GM21381 (cell line): ENCODE results near the gene HERC3.

Experiments used
- ATAC-seq: cut with Tn5 transposase; IDR thresholded peaks from one replicate; pipeline ENCODE4 v1.9.1; 2021; ENCODE audit warnings: mild to moderate bottlenecking, moderate library complexity; ENCODE audit not compliant: unreplicated experiment

The HERC3 gene

DNA sequence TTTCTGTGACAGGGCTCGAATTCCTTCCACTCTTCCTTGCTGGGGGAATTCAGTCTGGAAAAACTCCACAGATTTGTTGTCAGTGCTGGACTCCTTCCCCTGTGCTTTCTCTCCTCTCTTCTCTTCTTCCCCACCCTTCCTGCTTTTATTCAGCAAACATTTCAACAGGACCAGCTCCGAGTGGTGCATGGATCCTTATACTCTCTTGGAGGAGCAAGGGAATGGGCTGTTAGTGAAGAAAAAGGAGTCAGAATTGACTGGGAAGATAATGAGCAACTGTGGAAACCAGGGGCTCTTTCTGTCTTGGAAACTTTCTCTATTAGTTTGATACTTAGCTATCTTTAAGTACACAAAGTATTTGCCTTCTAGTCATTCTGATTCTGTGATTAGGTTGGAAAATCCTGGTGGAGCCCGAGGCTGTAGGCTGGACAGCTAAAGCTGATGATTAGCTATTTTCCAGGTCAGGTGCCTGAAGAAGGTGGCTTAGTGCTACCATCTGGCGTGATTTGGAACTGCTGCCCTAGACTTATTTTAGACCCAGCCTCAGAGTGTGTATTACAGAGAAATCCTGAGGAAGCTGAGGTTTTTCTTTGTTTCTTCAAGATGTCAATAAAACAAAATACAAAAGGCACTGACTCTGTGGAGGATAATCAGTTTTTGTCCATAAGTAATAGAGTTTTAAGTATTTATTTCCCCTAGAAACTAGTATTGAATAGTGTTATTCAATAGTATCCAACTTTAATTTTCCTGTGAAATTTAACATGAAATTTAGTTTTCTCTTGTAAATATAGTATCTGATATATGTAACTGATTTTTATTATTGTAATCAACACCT lies 67.0 kb downstream of the HERC3 start:
- ATAC-seq, result peak; percentile 88

GRCh38 chr4:88659890-88660208 lies 67.6 kb downstream of the HERC3 start:
- no peak for ATAC-seq

GRCh38 chr4:88660446-88661294 lies 68.4 kb downstream of the HERC3 start:
- ATAC-seq, result no peak

GRCh38 chr4:88661739-88662138 lies 69.5 kb downstream of the HERC3 start:
- no peak for ATAC-seq

DNA sequence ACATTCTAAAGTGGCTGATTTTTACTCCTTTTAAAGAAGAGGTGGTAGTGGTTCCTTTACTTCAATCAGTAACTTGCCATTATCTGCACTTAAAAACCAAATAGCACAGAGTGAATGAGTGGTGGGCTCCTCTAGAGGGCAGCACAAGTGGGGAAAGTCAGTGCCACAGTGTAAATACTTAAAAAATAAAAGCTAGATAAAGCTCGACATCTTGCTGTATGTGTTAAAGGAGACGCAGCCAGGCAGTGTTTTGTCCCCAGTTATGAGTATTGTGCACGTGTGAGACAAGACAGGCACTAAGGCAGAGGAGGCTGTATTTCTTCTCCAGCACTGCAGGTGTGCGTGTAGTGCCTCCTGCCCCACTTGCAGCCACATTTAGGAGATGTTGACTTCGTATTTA lies 80.7 kb downstream of the HERC3 start:
- ATAC-seq, result no peak

DNA sequence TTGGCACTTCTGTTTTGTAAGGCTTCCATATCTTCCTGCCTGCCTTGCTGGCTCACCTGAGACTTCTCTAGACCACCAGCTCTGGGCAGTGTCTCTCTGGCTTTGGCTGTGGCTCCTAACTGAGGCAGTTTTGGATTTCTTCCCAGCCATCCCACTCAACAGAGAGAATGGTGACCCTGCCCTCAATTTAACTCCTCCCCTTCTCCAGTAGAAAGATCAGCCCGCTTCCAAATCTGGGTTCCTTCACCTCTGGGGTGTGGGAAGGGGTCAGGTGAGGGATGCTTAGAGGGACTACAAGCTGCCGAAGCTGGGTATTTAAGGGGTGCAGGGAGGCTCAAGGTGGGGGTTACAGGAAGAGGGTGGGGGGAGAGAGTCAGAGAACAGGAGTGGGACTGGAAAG lies 81.6 kb downstream of the HERC3 start:
- ATAC-seq, result no peak

DNA sequence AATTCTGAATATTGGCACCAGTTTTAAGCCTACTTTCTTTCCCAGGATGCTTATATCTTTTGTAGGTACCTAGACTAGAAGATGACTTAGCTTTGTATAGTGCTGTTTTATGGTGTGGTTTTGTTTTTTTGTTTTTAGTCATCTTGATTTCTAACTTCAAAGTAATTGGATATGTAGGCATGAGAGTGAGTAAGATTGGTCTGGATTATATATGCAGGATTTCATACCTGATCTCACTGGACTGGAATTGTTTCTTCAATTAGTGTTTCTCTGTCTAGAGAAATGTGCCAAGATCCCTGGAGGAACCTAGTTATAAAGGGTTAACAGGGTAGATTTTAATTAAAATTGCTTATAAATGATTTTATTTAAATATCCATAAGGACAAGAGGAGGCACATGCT lies 82.3 kb downstream of the HERC3 start:
- ATAC-seq, result no peak

DNA sequence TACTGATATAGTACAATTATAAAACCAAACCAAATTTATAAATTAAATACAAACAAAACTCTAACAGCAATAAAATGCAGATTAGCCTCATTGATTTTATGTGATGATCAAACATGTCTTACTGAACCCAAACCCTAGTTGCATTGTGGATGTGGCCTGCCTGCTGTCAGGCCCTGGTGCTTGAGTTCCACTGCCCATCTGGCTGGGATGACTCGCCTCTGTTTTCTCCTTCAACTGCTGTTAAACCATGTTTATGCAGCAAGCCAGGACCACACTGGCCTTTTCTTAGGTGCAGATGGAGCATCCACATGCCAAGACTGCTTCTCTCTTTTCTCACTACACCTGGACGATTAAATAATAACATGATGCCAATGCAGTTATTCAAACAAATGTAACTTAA lies 82.7 kb downstream of the HERC3 start:
- no peak for ATAC-seq

DNA sequence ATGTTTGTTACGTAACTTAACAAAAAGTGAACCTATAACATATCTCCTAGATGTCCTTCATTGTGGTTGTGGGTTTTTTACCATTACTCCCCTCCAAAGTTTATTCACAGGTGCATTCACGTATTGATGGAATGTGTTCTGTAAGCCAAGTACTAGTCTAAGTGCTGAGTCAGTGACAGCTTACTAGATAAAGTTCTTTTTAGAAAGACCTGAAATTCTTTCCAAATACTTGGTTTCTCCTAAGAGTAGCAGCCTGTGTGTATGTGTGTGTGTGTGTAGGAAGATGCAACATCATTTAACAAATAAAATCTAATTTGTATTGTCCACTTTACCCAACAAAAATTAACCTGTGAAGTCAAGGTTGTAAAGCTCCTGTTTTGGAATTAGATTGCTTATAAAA lies 83.3 kb downstream of the HERC3 start:
- no peak for ATAC-seq

- ATAC-seq, result no peak
Measured at GRCh38 chr4:88681209-88681608, 88.9 kb downstream of the HERC3 start.

DNA sequence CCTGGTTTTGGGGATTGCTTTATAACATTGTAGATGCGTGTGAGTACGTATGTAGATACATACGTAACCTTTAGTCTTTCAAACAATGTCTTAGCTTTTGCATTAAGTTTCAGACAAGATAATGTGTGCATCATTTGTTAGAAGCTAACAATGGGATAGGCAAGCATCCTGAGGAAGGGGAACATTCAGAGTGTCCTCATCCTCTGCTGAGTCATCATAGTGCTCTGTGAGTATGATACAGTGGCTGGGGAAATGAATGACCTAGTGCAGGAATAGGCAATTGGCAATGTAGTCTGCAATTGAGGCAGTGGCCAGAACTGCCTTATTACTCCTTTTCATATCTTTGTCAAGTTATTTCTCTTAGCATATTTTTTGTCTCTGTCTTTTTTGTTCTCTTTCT lies 98.1 kb downstream of the HERC3 start:
- ATAC-seq, result no peak

DNA sequence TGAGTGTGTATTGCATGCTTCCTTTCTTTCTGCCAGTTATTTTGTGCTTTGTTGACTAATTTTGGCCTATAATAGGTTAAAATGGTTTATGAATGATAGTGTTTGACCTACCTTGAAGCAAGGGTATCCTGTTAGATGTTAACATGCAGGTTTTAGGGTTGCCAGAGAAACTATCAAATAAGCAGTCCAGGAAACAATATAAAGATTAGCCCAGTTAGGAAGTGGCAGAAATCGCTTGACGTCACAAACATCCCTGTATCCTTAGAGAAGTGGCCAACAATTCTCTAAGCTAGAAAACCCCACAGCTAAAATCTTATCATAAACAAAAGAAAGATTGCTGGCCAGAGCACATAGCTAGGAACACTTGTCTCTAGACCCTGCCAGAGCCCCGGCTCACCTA lies 101.5 kb downstream of the HERC3 start:
- ATAC-seq, result no peak

DNA sequence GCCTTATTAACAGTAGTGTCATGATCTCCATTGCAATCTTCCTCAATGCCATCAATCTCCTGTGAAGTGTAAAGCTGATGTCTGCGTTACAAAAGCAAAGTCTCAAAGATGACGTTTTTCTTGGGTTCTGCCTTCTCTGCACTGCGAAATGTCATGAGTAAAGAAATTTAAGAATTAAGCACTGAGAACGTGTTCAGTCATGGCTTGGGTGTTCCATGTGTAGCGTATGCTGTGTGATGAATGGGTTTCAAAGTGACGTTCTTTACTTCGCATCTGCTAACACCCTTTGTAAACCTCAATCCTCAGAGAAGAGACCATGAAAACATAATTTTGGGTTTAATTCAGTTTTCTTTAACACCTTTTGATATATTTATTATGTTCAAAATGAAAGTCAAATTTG lies 104.3 kb downstream of the HERC3 start:
- ATAC-seq, result no peak

DNA sequence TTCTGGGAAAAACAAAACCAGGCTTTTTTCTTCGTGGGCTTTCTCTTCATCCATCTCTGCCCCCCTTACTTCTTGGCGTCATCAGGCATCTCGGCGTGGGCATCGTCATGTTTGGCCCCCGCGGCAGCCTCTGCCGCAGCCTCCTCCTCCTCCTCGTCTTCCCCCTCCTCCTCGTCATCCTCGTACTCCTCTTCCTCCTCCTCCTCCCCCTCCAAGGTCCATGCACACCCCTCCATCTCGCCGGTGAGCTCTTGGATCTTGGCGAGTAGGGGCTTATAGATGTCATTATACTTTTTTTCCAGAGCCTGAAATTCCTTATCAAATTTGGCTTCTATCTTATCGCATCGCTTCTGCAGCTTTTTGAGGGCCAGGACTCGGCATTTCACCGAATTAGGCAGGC lies 104.9 kb downstream of the HERC3 start:
- no peak for ATAC-seq

DNA sequence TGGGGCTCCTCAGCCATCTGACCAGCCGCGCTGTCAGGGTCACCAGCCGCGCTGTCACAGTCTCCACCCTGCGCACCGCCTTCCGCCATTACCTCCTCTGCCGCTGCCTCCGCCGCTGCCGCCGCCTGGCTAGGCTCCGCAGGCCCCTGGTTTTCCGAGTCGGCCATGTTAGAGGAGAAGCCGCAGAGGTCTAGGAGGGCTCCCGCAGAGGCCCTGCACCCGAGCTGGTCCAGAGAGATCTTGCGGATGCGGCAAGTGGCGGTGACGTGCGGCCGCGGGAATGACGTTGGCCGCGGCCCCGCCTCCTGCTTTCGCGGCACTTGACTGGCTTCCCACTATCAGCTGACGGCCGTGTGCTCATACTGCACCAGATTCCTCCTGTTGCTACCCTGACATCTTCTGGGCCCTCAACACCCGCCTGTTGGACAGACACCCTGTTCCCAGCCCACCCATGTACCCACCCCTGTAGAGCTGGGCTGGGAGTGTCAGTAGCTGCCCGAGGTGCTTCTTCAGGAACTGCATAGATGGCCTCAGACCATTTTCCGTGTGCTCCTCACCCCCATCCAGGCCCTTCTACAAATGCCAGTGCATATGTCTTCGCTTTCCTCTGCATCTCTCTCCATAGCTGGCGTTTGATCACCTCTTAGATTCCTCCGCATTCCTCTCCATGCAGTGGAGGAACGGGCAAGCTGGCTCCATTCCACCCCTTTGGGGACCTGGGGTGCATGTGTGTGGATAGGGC lies 105.5 kb downstream of the HERC3 start, which contains the start of gene NAP1L5:
TSS of gene NAP1L5 (minus strand) at position 242 of the 742 bp plus-strand sequence. CDS start at position 167, 75 bp downstream.
- peak; percentile 94 for ATAC-seq

DNA sequence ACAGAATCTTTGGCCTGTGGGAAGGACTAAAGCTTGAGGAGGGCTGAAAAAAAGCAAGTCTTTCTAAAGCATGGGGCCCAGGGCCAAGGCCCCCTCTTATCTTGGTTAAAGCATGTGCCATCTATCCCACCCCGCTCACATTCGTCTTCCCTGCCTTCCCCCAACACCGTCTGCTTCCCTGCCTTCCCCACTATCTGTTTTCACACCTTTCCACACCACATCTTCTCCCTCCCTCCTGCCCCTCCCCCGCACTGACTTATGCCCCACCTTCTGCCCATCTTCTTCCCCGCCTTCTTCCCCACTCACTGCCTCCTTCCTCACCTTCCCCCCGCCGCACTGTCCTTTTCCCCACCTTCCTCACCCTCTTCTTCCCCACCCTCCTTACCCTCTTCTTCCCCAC lies 106.2 kb downstream of the HERC3 start:
- no peak for ATAC-seq

GRCh38 chr4:88702782-88703181 lies 110.5 kb downstream of the HERC3 start:
- no peak for ATAC-seq

DNA sequence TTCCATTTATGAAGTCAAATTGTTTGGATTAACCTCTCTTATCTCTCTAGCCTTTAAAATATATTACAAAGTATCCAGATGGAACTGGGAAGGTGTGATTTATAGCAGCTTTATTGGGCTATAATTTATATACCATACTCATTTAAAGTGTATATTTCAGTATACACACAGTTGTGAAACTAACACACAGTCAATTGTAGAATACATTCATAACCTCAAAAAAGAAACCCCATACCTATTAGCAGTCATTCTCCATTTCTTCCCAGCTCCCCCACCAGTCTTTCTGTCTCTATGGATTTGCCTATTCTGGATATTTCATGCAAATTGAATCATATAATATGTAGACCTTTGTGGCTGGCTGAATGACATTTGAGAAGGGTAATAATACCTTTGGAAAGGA lies 112.9 kb downstream of the HERC3 start:
- ATAC-seq, result no peak

DNA sequence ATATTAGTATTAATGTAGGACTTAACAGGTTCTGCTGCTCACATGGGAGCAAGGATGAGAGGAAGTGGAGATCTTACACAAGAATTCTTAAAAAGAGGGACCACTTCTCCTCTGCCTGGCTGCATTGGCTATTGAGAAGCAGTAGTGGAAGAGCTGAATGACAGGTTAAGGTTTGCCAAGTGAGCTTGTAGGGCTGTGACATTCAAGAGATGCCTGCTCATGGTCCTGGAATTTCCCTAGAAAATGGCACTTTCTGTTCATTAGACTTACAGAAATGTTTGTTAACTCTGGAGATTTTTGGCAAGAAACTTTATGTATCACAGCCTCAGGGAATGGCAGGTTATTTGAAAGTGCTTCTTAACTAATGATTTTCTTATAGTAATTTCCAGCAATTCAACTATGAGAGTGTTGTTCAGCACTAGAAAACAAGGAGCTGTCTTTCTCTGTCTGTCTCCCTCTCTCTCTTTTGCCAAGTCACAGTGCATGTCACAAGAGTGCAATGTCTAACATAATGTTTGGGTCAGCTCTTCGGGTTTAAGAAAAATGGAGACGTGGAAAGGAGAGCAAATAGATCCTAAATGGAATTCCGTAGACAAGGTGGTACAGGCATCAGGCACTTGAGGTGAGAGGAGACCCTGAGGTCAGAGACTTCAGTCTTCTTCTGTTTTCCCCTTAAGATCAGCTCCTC lies 113.7 kb downstream of the HERC3 start:
- no peak for ATAC-seq

DNA sequence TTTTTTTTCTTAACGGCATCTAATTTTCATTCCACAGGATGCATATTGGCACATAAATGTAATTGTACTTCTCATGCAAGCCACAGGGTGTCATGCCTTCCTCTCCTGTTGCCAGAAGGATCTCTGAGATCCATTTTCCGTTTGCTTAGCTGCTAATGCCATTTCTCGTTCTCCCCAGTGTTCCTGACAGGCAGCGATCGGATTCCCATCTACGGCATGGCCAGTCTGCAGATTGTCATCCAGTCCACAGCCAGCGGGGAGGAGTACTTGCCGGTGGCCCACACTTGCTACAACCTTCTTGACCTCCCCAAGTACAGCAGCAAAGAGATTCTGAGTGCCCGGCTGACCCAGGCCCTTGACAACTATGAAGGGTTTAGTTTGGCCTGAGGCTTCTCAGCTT lies 114.3 kb downstream of the HERC3 start:
- no peak for ATAC-seq

- ATAC-seq, result no peak
Measured at GRCh38 chr4:88709989-88710388, 117.7 kb downstream of the HERC3 start.
